Measurements from ENCODE around the gene PLD5. TPM values are rescaled to one million over a fixed set of nuclear protein-coding genes. Genes with fewer than 3 reads are reported as not detected.
"Not testable (repeated sequence)": the region's sequence is repeated elsewhere in the genome, so short reads cannot be mapped to it uniquely, and the experiment has no call there.

PLD5 gene
- total and polyA plus RNA-seq, 5 experiments from 2014 or later = 0.22 TPM; not detected in 4

- Mint-ChIP-seq H3K27me3 (peaks cover 0 to 26% (median 10%) of the 10 kb centered on the region in 5 donors), H3K4me1 (no peaks in the 10 kb centered on the region)
Observed at GRCh38 chr1:242132121-242132817, 392.2 kb downstream of the PLD5 start.

GRCh38 chr1:242128951-242129502, 395.5 kb downstream of the PLD5 start:
- H3K4me1 Mint-ChIP-seq = no peaks in the 10 kb centered on the region
- peaks cover 0 to 16% (median 3%) of the 10 kb centered on the region in 9 donors for H3K9me3 Mint-ChIP-seq
- DNase-seq (no peak), ATAC-seq (no peak)
- H3K27me3 Mint-ChIP-seq = peaks cover 0 to 5% (median 2%) of the 10 kb centered on the region in 5 donors
- POLR2A ChIA-PET = no interaction called here
- H3K27ac Mint-ChIP-seq = no peak overlapping the region
- no peak overlapping the region for H3K4me3 Mint-ChIP-seq
- no peaks in the 10 kb centered on the region for H3K36me3 Mint-ChIP-seq

More at GRCh38 chr1:242132121-242132817, 392.2 kb downstream of the PLD5 start:
- Mint-ChIP-seq H3K36me3 (no peaks in the 10 kb centered on the region), H3K9me3 (peaks cover 0 to 11% (median 3%) of the 10 kb centered on the region in 9 donors), H3K27ac (no peak overlapping the region), H3K4me3 (no peak overlapping the region)
- no peak for DNase-seq
- no peak for ATAC-seq
- POLR2A ChIA-PET = no interaction called here

GRCh38 chr1:242120432-242120831, 404.1 kb downstream of the PLD5 start:
- no peaks in the 10 kb centered on the region for H3K4me1 Mint-ChIP-seq
- no peak overlapping the region for H3K27ac Mint-ChIP-seq
- no peak overlapping the region for H3K4me3 Mint-ChIP-seq
- H3K27me3 Mint-ChIP-seq = peaks cover 0 to 7% (median 2%) of the 10 kb centered on the region in 5 donors
- ATAC-seq (no peak), DNase-seq (no peak)
- H3K36me3 Mint-ChIP-seq = no peaks in the 10 kb centered on the region
- POLR2A ChIA-PET = no interaction called here
- H3K9me3 Mint-ChIP-seq = peaks cover 0 to 2% (median 0%) of the 10 kb centered on the region in 9 donors

GRCh38 chr1:242100921-242101320, 423.6 kb downstream of the PLD5 start:
- no peaks in the 10 kb centered on the region for H3K36me3 Mint-ChIP-seq
- H3K9me3 Mint-ChIP-seq = peaks cover 0 to 4% (median 0%) of the 10 kb centered on the region in 9 donors
- DNase-seq = no peak
- H3K27me3 Mint-ChIP-seq = peaks cover 4 to 16% (median 10%) of the 10 kb centered on the region in 5 donors
- H3K4me1 Mint-ChIP-seq = no peaks in the 10 kb centered on the region
- no peak overlapping the region for H3K27ac Mint-ChIP-seq
- ATAC-seq = no peak
- POLR2A ChIA-PET = no interaction called here
- no peak overlapping the region for H3K4me3 Mint-ChIP-seq

GRCh38 chr1:242097283-242097682, 427.2 kb downstream of the PLD5 start:
- H3K9me3 Mint-ChIP-seq, H3K4me3 Mint-ChIP-seq, H3K4me1 Mint-ChIP-seq, ATAC-seq, H3K27ac Mint-ChIP-seq, H3K36me3 Mint-ChIP-seq, POLR2A ChIA-PET, DNase-seq: not testable (repeated sequence)
- H3K27me3 Mint-ChIP-seq = peaks cover 2 to 15% (median 6%) of the 10 kb centered on the region in 5 donors

- Mint-ChIP-seq H3K27me3 (peaks cover 0 to 7% (median 2%) of the 10 kb centered on the region in 5 donors), H3K4me1 (no peaks in the 10 kb centered on the region), H3K9me3 (peaks cover 0 to 1% (median 0%) of the 10 kb centered on the region in 9 donors), H3K27ac (no peak overlapping the region), H3K4me3 (no peak overlapping the region), H3K36me3 (no peaks in the 10 kb centered on the region)
- no peak for DNase-seq
- POLR2A ChIA-PET = no interaction called here
- no peak for ATAC-seq
Observed at GRCh38 chr1:242093116-242093515, 431.4 kb downstream of the PLD5 start.

GRCh38 chr1:242089911-242090310, 434.6 kb downstream of the PLD5 start:
- no peak for ATAC-seq

GRCh38 chr1:242088875-242089274, 435.6 kb downstream of the PLD5 start:
- Mint-ChIP-seq H3K27ac (no peak overlapping the region), H3K9me3 (peaks cover 0 to 8% (median 0%) of the 10 kb centered on the region in 9 donors), H3K36me3 (no peaks in the 10 kb centered on the region), H3K4me3 (no peak overlapping the region), H3K4me1 (no peaks in the 10 kb centered on the region), H3K27me3 (peaks cover 2 to 13% (median 2%) of the 10 kb centered on the region in 5 donors)
- DNase-seq = no peak
- no peak for ATAC-seq
- POLR2A ChIA-PET = no interaction called here

More at GRCh38 chr1:242089911-242090310, 434.6 kb downstream of the PLD5 start:
- Mint-ChIP-seq H3K9me3 (peaks cover 0 to 8% (median 0%) of the 10 kb centered on the region in 9 donors), H3K4me1 (no peaks in the 10 kb centered on the region), H3K27me3 (peaks cover 2 to 17% (median 2%) of the 10 kb centered on the region in 5 donors), H3K4me3 (no peak overlapping the region), H3K36me3 (no peaks in the 10 kb centered on the region), H3K27ac (no peak overlapping the region)
- DNase-seq = no peak
- POLR2A ChIA-PET = no interaction called here

- no peak for ATAC-seq
- Mint-ChIP-seq H3K4me1 (no peaks in the 10 kb centered on the region), H3K9me3 (peaks cover 0 to 8% (median 0%) of the 10 kb centered on the region in 9 donors), H3K4me3 (no peak overlapping the region), H3K36me3 (no peaks in the 10 kb centered on the region), H3K27me3 (peaks cover 2 to 24% (median 9%) of the 10 kb centered on the region in 5 donors), H3K27ac (no peak overlapping the region)
- POLR2A ChIA-PET = no interaction called here
- no peak for DNase-seq
Observed at GRCh38 chr1:242086706-242087105, 437.8 kb downstream of the PLD5 start.

GRCh38 chr1:242086093-242086492, 438.4 kb downstream of the PLD5 start:
- H3K4me3 Mint-ChIP-seq = no peak overlapping the region
- H3K27ac Mint-ChIP-seq = no peak overlapping the region
- no peaks in the 10 kb centered on the region for H3K36me3 Mint-ChIP-seq
- POLR2A ChIA-PET = no interaction called here
- ATAC-seq (no peak), DNase-seq (no peak)
- no peaks in the 10 kb centered on the region for H3K4me1 Mint-ChIP-seq
- peaks cover 0 to 8% (median 0%) of the 10 kb centered on the region in 9 donors for H3K9me3 Mint-ChIP-seq
- peaks cover 2 to 24% (median 10%) of the 10 kb centered on the region in 5 donors for H3K27me3 Mint-ChIP-seq

GRCh38 chr1:242083742-242084141, 440.8 kb downstream of the PLD5 start:
- no peak for ATAC-seq
- no peak overlapping the region for H3K4me3 Mint-ChIP-seq
- no peaks in the 10 kb centered on the region for H3K4me1 Mint-ChIP-seq

GRCh38 chr1:242081446-242081845, 443.1 kb downstream of the PLD5 start:
- H3K36me3 Mint-ChIP-seq = no peaks in the 10 kb centered on the region
- ATAC-seq (no peak), DNase-seq (no peak)
- H3K27me3 Mint-ChIP-seq = peaks cover 0 to 27% (median 14%) of the 10 kb centered on the region in 5 donors
- H3K27ac Mint-ChIP-seq = no peak overlapping the region
- H3K9me3 Mint-ChIP-seq = peaks cover 0 to 7% (median 2%) of the 10 kb centered on the region in 9 donors
- H3K4me1 Mint-ChIP-seq = no peaks in the 10 kb centered on the region
- POLR2A ChIA-PET = no interaction called here
- no peak overlapping the region for H3K4me3 Mint-ChIP-seq

More at GRCh38 chr1:242083742-242084141, 440.8 kb downstream of the PLD5 start:
- Mint-ChIP-seq H3K27me3 (peaks cover 0 to 27% (median 10%) of the 10 kb centered on the region in 5 donors), H3K36me3 (no peaks in the 10 kb centered on the region), H3K27ac (no peak overlapping the region), H3K9me3 (peaks cover 0 to 8% (median 0%) of the 10 kb centered on the region in 9 donors)
- POLR2A ChIA-PET = no interaction called here
- no peak for DNase-seq

- Mint-ChIP-seq H3K27me3 (peaks cover 0 to 14% (median 4%) of the 10 kb centered on the region in 5 donors), H3K27ac (no peak overlapping the region), H3K4me3 (no peak overlapping the region), H3K36me3 (no peaks in the 10 kb centered on the region), H3K9me3 (no peaks in the 10 kb centered on the region), H3K4me1 (no peaks in the 10 kb centered on the region)
- ATAC-seq = no peak
- DNase-seq = no peak
- POLR2A ChIA-PET = no interaction called here
Observed at GRCh38 chr1:242065813-242066212, 458.7 kb downstream of the PLD5 start.
